Kidney (tissue), 14 donors: Measurements from ENCODE around the gene RGL2. TPM values are rescaled to one million over a fixed set of nuclear protein-coding genes. Genes with fewer than 3 reads are reported as not detected.
"Not testable (repeated sequence)": the region's sequence is repeated elsewhere in the genome, so short reads cannot be mapped to it uniquely, and the experiment has no call there.

Source experiments
- DNase-seq, 5 donors: peaks; one replicate each; pipeline ENCODE4 v3.0.0-alpha.2; 2013 to 2020
- FAIRE-seq: peaks from 2 replicates; lab custom pipeline; 2012; peaks lifted over from hg19 to GRCh38; lab: Jason Lieb, UNC
- H3K27ac ChIP-seq, 2 donors: one replicate each; pipeline ENCODE4 v1.7.0; 2013; ENCODE audit warnings: low read depth in 2 of 2, low read length in 2 of 2, inconsistent platforms in 1 of 2
- H3K27me3 ChIP-seq: one replicate; pipeline ENCODE4 v1.7.1; 2013; ENCODE audit warnings: low read length, inconsistent platforms; ENCODE audit not compliant: control insufficient read depth, insufficient read depth
- H3K36me3 ChIP-seq, 3 donors: one replicate each; pipeline versions ENCODE4 v1.7.0 to v1.7.1; 2013; ENCODE audit warnings: low read length in 3 of 3, control low read depth in 1 of 3, inconsistent platforms in 1 of 3; ENCODE audit not compliant: insufficient read depth in 3 of 3, control insufficient read depth in 2 of 3
- H3K4me1 ChIP-seq, 3 donors: one replicate each; pipeline versions ENCODE4 v1.7.0 to v1.7.1; 2013; ENCODE audit warnings: low read length in 3 of 3, inconsistent platforms in 1 of 3, low read depth in 1 of 3; ENCODE audit not compliant: control insufficient read depth in 2 of 3, insufficient read depth in 2 of 3
- H3K4me3 ChIP-seq, 3 donors: one replicate each; pipeline versions ENCODE4 v1.7.0 to v1.8.1; 2013; ENCODE audit warnings: low read length in 3 of 3, control low read depth in 1 of 3, inconsistent platforms in 1 of 3
- H3K9ac ChIP-seq, 3 donors: one replicate each; pipeline versions ENCODE4 v1.7.0 to v1.7.1; 2013; ENCODE audit warnings: low read length in 3 of 3, control low read depth in 1 of 3, inconsistent platforms in 1 of 3
- H3K9me3 ChIP-seq, 3 donors: one replicate each; pipeline versions ENCODE4 v1.7.0 to v1.7.1; 2013; ENCODE audit warnings: low read length in 3 of 3, control low read depth in 1 of 3, inconsistent platforms in 1 of 3; ENCODE audit not compliant: control insufficient read depth in 2 of 3, insufficient read depth in 1 of 3
- intact Hi-C: fragments of 100-400 bp; cut with DNase I; formaldehyde crosslinking; loops from one replicate; pipeline ENCODE4 v1.11.1; 2022
- polyA plus RNA-seq: library from polyadenylated mRNA; stranded (reverse); fragments of 350-450 nt; fragmentation: Illumina TruSeq; extraction: RNeasy Lipid Tissue Mini Kit (QIAGEN cat#74804); gene quantifications from one replicate; pipeline ENCODE4 v1.2.3, GENCODE V29; 2014; ENCODE audit warnings: low read depth, low replicate concordance; ENCODE audit not compliant: insufficient read depth
- total RNA-seq: library from RNA; stranded (reverse); fragmentation: NEBNext Ultra II Directional; extraction: Animal tissue kit (Norgen Biotek cat#: 25700); gene quantifications from one replicate; pipeline ENCODE4 v1.2.1, GENCODE V29; 2021
- TF ChIP-seq, protein P1 (sequence below): IDR thresholded peaks from 3 replicates; pipeline ENCODE4 v1.5.1; 2012; ENCODE audit warnings: mild to moderate bottlenecking, moderate library complexity, borderline replicate concordance; ENCODE audit not compliant: insufficient read depth; ENCODE audit errors: extremely low read depth
- donor health status: control.
- donor health status: control.
- donor health status: control.
- donor health status: control.
- donor health status: control.
- donor health status: DM: yes; HTN: yes; CAD: no.
- donor health status: Normal renal cell carcinoma (clear cell type).

Gene RGL2
- total and polyA plus RNA-seq, 2 donors from 2014 or later: 56.2 to 92.4 TPM

DNA sequence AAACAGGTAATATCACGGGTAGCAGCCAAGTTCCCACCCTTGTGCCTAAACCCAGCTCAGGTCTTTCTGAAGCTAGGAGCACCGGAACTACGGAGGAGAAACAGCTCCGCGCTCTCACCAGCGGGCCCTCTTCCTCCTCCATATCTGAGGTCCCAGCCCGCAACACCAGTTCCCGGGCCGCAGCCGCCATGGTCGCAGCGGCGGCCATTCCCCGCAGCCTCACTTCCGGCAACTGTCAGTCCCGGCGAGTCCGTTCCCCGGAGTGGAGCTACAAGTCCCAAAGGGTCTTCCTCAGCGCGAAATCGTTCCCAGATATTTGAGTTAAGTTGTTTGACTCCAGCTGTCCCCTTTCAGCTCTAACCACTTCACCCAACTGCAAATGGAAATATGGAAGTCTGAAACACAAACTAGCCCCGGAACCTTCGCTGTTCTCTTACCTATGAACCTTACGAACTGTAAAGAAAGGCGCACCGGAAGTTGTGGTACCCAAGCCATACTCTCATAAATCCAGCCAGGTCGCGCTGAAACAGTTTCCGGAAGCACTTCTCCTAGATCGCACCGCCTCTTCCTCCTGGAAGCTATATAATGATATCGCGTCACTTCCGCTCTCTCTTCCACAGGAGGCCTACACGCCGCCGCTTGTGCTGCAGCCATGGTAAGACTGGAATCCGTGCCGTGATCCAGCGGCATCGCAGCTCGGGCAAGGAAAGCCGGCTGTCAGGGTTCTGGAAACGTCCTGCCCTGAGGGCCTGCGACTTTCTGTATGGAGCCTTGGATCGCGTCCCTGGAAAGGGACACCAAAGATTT lies 27.1 kb downstream of the RGL2 start, which contains the start of the genes RPS18 and VPS52:
Gene RPS18 (plus strand): TSS at position 608 of the 807 bp plus-strand sequence. CDS start 45 bp downstream, at position 653.
Gene VPS52 (minus strand): TSS at position 409 of the 807 bp plus-strand sequence. CDS start 201 bp downstream, at position 208.
- DNase-seq (peak; percentile 96 to 100 (median 98)), FAIRE-seq (peak; percentile 56)
- peak within 1 kb of the TSS; percentile 91 to 93 for H3K27ac ChIP-seq
- intact Hi-C loops: no loop called here
- H3K4me3 ChIP-seq: peak within 1 kb of the TSS; percentile 84 to 94 (median 93)
- TF ChIP-seq, protein P1, sequence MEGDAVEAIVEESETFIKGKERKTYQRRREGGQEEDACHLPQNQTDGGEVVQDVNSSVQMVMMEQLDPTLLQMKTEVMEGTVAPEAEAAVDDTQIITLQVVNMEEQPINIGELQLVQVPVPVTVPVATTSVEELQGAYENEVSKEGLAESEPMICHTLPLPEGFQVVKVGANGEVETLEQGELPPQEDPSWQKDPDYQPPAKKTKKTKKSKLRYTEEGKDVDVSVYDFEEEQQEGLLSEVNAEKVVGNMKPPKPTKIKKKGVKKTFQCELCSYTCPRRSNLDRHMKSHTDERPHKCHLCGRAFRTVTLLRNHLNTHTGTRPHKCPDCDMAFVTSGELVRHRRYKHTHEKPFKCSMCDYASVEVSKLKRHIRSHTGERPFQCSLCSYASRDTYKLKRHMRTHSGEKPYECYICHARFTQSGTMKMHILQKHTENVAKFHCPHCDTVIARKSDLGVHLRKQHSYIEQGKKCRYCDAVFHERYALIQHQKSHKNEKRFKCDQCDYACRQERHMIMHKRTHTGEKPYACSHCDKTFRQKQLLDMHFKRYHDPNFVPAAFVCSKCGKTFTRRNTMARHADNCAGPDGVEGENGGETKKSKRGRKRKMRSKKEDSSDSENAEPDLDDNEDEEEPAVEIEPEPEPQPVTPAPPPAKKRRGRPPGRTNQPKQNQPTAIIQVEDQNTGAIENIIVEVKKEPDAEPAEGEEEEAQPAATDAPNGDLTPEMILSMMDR: no peak
- H3K27me3 ChIP-seq: no peaks in the 10 kb centered on the region
- H3K4me1 ChIP-seq: peaks cover 6 to 31% (median 16%) of the 10 kb centered on the region in 3 donors
- H3K9ac ChIP-seq: peak within 1 kb of the TSS; percentile 93 to 95 (median 94)
- peaks cover 15 to 46% (median 25%) of the 10 kb centered on the region in 3 donors for H3K36me3 ChIP-seq
- no peaks in the 10 kb centered on the region for H3K9me3 ChIP-seq

DNA sequence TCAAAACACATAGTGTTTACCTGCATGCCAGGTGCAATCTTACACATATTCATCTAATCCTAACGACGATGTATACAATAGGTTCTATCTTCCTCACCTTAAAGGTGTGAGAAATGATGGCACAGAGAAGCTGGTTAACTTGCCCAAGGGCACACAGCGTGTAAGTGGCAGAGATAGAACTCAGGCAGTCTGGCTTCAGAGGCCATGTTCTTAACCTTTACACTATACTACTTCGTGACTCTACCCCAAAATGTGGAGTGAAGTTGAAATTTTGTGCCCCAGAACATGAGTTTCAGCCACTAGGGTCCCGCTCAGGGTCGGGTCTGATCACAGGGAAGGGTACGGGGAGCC lies 27.6 kb downstream of the RGL2 start:
- H3K9me3 ChIP-seq: no peaks in the 10 kb centered on the region
- peak overlapping the region; percentile 92 to 94 (median 93) for H3K9ac ChIP-seq
- FAIRE-seq (no peak), DNase-seq (no peak)
- peak overlapping the region; percentile 84 to 94 (median 93) for H3K4me3 ChIP-seq
- H3K27me3 ChIP-seq: no peaks in the 10 kb centered on the region
- intact Hi-C loops: no loop called here
- H3K36me3 ChIP-seq: peaks cover 15 to 49% (median 29%) of the 10 kb centered on the region in 3 donors
- peaks cover 6 to 25% (median 16%) of the 10 kb centered on the region in 3 donors for H3K4me1 ChIP-seq
- peak overlapping the region; percentile 91 to 93 for H3K27ac ChIP-seq
- TF ChIP-seq, protein P1: no peak

DNA sequence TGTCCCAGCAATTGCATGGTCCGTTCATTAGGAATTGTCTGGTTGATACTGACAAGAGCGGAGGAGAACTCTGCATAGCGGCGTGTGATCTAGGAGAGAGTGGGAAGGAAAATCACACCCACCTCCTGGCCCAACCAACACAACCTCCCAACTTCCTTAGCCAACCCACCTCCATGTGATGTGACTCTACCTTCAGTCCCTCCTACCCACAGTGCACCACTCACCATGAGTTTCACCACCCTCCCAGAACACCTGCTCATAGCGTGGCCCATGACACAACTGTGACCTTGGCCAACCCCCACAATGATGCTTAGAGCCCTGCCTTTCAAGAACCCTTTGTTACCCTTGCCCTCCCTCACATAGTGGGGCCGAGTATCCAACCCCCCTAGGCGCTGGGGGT lies 34.7 kb downstream of the RGL2 start:
- peak in 1 of 5 donors; percentile 18 for DNase-seq
- Histone ChIP-seq H3K9ac (no peak overlapping the region), H3K36me3 (peaks cover 18 to 68% (median 31%) of the 10 kb centered on the region in 3 donors), H3K4me3 (no peak overlapping the region), H3K9me3 (no peaks in the 10 kb centered on the region), H3K27me3 (no peaks in the 10 kb centered on the region), H3K4me1 (no peaks in the 10 kb centered on the region), H3K27ac (no peak overlapping the region)
- intact Hi-C loops: no loop called here
- no peak for FAIRE-seq
- TF ChIP-seq, protein P1: no peak

DNA sequence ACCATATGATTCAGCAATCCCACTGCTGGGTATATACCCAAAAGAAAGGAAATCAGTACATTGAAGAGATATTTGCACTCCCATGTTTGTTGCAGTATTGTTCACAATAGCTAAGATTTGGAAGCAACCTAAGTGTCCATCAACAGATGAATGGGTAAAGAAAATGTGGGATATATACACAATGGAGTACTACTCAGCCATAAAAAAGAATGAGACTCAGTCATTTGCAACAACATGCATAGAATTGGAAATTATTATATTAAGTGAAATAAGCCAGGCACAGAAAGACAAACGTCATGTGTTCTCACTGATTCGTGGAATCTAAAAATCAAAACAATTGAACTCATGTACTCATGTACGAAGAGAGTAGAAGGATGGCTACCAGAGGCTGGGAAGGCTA lies 36.3 kb downstream of the RGL2 start:
- intact Hi-C loops, H3K9ac ChIP-seq, H3K4me3 ChIP-seq, H3K4me1 ChIP-seq, FAIRE-seq, DNase-seq, H3K27me3 ChIP-seq, H3K27ac ChIP-seq, H3K9me3 ChIP-seq: not testable (repeated sequence)
- peaks cover 12 to 56% (median 26%) of the 10 kb centered on the region in 3 donors for H3K36me3 ChIP-seq
